GM19452 (cell line): Measurements from ENCODE around the gene KIAA1958.

ENCODE experiments used
- ATAC-seq: cut with Tn5 transposase; IDR thresholded peaks from one replicate; pipeline ENCODE4 v1.9.1; 2021; ENCODE audit not compliant: unreplicated experiment

The KIAA1958 gene

DNA sequence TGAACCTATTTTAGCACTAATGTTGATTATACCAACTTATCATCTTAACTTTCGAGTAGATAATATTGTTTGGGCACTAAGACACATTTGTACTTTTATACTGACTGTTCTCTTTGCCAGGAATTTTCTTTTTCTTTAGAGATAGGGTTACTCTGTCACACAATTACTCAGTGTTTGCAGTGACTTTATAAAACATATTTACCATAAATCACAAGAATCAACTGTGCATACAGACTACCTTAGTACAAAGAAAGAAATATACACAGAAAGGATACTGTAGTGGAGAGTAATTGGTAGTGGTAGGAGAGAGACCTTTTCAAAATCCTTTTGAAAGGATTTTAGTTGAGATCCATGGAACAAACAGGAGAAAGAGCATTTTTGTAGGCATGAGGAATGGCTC lies 40.3 kb downstream of the KIAA1958 start:
- ATAC-seq: no peak

DNA sequence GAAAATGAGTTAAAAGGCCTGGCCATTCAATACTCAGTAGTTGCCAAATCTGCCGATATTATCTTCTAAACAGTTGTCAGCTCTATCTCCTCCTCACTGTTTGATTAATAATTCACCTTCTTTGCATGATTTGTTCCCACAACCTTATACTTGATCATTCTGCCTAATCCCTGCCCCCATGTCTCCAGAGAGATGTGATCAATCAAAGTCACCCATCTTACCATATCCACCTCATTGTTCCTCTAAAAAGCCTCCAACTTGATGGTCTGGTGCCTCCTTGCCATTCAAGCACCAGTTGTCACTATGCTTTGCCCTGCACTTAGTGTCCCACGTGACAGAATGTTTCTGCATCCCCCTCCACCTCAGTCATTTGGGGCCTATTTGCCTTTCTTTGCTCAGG lies 41.3 kb downstream of the KIAA1958 start:
- no peak for ATAC-seq

DNA sequence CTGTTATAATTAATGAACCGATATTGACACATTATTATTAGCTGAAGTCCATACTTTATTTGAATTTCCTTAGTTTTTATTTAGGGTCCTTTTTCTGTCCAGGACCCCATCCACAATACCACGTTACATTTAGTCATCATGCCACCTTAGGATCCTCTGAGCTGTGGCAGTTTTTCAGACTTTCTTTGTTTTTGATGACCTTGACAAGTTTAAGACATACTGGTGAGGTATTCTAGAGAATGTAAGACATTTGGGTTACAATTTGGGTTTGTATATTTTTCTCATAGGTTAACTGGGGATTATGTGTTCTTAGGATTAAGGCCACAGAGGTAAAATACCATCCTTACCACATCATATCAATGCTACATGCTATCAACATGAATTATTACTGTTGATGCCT lies 42.7 kb downstream of the KIAA1958 start:
- no peak for ATAC-seq

DNA sequence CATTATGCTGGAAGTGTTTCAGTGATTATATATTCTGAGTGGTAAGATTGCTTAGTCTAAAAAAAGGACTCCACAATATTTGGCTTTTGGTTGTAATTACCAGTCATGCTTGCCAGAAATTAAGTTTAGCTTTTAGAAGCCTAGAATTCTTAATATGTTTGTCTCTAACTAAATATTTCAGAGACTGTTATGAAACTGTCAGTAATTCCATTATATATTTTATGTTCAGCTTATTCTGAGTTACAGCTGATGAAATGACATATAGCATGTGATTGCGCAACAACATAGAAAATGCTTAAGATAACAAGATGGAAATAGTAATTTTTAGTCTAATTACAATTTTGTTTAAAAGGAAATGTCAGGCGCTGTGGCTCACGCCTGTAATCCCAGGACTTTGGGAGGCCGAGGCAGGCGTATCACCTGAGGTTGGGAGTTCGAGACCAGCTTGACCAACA lies 44.2 kb downstream of the KIAA1958 start:
- ATAC-seq: no peak

DNA sequence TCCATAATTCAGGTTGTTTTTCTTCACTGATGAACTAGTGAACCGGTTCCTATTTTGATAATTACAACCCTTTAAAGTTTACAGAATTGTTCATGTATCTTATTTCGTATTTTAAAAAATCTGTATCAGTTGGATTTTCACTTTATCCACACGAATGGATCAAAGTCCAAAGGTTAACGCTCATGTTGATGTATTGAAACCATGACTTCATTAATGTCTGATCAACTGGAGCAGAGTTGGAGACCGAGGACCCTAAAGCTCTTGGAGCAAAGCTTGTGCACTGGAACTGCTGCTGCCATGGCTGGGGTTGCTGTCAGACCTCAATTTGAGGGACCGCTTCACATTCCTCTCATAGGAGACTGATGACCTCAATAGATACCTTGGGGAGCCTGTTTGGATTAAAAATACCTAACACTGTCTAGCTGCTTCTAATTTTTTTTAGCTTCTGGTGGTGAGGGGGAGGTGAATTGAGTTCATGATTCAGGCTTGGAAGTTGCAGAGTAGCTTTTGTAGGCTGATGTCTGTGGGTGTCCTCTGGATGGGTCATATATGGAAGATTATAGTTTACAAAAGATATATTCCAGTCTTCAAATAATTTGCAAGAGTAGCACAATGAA lies 45.1 kb downstream of the KIAA1958 start:
- no peak for ATAC-seq

DNA sequence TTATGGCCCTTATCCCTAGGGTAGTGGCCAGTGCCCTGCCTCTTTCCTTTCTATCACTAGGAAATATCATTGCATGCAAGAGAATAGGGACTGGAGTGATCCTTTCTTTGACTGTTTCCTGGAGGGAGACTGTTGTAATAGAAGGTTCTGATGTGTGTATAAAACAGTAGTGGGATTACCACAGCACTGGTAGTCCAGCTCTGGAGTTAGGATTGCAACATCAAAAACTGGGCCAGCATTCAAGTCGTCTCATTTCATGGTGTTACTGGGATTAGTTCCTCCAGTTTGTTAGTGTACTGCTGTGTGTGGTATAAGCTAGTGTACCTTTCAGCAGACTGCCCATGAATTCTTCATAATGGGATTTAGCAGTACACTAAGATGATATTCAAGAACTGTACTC lies 45.8 kb downstream of the KIAA1958 start:
- ATAC-seq: no peak

DNA sequence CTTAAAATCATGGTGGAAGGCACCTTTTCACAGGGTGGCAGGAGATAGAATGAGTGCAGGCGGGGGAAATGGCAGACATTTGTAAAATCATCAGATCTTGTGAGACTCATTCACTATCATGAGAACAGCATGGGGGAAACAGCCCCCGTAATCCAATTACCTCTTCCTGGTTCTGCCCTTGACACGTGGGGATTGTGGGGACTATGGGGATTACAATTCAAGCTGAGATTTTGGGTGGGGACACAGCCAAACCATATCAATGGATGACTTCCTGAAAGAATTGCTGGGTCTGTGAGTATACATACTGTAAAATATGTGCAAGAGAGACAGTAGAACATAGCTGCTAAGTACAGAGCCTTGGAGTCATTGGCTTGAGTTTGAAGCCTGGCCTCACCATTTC lies 47.0 kb downstream of the KIAA1958 start:
- ATAC-seq: no peak

DNA sequence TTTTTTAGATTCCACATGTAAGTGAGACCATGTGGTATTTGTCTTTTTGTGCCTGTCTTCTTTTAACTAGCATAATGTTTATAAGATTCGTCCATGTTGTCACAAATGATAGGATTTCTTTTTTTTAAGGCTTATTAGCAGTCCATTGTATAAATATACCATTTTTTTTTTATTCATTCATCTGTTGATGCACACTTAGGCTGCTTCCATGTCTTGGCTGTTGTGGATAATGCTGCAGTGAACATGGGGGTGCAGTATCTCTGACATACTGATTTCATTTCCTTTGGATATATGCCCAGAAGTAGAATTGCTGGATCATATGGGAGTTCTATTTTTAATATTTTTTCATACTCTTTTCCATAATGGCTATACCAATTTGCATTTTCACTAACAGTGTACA lies 48.7 kb downstream of the KIAA1958 start:
- ATAC-seq: no peak

DNA sequence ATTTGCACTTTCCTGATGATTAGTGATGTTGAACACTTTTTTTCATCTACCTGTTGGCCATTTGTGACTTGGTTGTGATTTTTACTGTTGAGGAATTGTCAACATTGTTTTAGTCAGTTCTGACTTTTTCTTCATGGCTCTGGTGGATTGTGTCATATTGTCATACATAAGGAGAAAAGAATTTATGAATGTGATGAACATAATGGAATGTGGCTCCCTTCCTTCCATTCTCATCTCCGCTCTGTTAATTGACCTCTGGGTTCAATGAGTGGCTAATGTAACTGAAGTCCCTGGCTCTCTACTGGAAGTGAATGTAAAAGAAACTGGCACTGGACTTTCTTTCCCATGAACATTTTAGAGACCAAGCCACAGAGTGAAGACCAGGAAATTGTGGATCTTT lies 49.2 kb downstream of the KIAA1958 start:
- ATAC-seq: no peak

DNA sequence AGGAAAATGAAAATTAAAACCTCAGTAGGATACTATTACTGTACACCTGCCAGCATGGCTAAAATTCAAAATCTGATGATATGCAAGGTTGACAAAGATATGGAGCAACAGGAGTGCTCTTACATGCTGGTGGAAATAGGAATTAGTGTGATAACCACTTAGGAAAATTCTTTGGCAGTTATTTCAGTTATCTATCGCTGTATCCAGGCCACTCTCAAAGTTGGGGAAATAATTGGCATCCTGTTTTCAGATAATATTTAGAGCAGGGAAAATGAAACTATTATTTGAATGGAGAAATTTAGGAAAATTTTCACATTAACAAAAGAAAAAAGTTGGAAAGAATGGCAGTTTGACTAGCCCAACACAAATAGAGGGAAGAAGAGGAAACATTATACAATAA lies 50.9 kb downstream of the KIAA1958 start:
- no peak for ATAC-seq

DNA sequence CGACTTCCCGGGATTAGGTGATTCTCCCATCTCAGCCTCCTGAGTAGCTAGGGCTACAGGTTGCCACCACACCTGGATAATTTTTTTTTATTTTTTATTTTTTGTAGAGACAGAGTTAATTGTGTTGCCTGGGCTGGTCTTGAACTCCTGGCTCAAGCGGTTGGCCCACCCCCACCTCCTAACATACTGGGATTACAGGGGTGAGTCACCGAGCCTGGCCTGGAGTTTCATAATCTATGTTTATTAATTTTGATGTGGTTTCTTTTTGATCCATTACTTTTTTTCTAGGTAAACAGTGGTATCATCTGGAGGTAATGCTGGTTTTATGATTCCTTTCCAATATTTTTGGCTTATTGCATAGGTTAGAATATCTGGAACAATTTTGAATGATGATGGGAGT lies 54.2 kb downstream of the KIAA1958 start:
- no peak for ATAC-seq

DNA sequence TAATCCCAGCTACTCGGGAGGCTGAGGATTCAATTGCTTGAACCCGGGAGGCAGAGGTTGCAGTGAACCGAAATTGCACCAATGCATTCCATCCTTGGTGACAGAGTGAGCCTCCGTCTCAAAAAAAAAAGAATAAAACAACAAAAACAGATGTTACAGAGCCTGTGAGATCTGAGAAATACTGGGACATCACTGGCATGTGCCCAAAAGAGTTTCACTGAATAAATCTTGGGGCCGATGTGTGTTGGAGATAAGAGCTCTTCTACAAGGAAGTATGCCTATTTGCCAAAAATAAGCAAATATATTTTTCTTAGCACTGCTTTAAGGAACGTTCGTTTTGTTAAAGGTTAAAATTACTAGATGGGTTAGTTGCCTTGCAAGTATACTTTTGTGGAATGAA lies 55.1 kb downstream of the KIAA1958 start:
- ATAC-seq: no peak

DNA sequence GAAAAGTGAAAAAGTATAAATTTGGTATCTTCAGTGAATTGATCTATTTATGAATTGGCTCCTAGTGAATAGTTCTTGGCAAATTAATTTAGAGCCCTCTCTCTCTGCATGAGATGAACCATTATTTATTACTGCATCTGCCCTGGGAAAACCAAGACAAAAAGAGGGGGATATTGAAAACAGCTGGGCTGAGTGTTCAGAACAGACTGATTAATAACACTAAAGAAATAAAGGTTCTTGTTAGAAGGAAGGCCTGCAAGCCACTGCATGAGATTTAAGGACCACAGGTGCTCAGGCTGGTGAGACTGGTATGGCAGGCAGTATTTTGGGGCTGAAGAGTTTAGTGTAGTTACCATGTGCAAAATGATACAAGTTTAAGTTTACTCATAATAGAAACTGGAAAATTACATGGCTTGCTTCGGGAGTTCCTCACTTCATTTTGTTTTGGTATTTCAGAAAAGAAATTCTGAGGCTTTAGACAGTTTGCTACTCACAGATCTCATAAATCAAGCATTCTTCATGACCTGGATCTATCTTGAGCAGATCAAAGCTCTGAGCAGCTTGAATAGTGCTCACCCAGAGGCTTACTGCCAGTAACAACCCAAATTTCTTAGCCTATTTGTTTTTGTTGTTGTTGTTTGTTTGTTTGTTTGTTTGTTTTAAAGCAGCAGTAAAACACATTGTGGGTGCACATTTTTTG lies 56.1 kb downstream of the KIAA1958 start:
- ATAC-seq: no peak

DNA sequence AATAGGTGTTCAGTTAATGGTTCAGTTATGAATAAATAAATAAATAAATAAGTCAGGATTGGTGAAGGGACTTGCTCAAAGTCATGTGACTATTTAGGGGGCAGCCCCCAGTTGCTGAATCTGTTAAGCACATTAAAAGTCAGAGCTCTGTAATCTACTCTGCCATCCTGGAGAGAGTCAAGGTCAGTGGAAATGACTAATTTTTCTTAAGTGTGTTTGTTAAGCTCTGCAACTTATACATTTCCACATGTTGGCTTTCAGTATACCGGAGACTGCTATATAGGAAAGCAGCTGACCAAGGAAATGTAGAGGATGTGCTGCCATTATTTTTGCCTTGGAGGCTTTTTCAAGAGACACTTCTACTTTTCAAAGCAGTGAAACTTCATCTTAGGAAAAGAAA lies 57.9 kb downstream of the KIAA1958 start:
- no peak for ATAC-seq

DNA sequence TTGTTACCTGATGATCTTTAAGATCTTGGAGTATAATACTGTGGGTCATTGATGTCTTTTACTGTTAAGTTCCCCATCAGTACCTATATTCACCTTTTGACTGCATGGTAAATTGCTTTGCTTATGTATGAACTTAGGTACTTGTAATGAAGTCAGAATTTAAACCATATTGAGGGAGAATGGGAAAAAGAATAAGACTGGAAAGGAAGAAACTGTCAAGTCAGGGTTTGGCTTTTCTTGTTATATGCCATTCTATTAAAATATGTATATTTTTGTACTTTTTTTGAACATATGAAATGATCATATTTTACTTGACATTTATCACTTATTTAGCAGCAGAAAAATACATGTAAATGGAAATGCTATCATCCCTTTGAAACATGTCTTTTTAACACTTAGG lies 58.6 kb downstream of the KIAA1958 start:
- ATAC-seq: no peak

DNA sequence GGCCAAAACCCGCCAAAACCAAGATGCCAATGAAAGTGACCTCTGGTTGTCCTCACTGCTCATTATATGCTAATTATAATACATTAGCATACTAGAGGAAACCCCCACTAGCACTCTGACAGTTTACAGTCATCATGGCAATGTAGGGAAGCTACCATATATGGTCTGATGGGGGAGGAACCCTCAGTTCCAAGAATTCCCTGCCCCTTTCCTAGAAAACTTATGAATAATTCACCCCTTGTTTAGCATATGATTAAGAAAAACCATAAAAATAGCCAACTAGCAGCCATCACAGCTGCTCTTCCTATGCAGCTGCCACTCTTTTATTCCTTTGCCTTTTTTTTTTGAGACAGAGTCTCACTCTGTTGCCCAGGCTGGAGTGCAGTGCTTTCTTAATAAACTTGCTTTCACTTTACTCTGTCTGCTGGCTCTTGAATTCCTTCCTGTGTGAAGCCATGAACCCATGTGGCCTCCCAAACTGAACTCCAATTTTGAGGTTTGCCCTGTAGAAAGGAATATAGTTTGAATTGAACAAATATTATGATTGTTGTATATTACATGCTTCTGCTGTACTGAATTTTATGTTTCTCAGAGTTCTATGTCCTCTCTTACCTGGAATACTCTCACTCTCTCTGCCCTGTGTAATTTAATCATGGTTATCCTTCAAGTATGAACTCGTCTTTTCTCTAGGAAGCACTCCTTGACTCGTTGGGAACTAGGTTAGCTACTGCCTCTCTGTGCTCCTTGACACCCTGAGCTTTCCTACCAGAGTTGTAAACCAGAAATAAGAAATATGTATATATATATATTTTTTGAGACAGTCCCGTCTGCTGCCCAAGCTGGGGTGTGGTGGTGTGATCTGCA lies 59.8 kb downstream of the KIAA1958 start:
- ATAC-seq: no peak

DNA sequence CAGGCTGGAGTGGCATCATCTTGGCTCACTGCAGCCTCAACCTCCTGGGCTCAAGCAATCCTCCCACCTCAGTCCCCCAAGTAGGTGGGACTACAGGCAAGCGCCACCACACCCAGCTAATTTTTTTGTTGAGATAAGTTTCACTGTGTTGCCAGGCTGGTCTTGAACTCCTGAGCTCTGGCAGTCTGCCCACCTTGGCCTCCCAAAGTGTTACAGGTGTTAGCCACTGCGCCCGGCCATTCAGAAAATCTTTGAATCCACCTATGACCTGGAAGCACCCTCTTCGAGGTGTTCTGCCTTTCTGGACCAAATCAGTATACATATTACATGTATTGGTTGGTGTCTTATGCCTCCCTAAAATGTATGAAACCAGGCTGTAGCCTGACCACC lies 61.4 kb downstream of the KIAA1958 start:
- ATAC-seq: no peak

DNA sequence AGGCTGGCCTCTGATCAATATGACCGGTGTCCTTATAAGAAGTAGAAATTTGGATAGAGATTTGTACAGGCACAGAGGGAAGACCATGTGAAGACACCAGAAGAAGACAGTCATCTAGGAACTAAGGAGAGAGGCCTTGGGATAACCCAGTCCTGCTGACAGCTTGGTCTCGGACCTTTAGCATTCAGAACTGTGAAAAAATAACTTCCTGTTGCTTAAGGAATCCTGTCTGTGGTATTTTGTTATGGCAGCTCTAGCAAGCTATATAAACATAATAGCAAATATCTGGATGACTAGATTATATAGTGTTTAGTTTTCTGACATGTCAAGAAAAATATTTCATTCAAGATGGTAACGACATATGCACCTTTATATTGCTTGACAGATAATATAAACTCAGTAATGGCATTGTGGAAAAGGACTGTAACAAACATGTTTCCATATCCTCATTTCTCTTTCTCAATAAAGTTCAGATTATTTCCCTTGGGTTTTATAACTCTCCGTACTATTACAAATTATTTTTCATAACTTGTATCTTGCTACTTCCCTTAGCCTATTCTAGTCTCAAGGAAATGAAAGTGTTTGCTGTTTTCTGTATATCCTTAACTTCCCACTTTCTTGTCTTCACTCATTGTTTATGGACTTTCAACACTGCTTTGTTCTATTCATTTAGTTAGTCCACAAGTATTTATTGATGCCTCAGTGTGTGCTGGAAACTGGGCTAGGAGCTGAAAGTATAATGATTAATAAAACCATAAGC lies 62.4 kb downstream of the KIAA1958 start:
- ATAC-seq: no peak

DNA sequence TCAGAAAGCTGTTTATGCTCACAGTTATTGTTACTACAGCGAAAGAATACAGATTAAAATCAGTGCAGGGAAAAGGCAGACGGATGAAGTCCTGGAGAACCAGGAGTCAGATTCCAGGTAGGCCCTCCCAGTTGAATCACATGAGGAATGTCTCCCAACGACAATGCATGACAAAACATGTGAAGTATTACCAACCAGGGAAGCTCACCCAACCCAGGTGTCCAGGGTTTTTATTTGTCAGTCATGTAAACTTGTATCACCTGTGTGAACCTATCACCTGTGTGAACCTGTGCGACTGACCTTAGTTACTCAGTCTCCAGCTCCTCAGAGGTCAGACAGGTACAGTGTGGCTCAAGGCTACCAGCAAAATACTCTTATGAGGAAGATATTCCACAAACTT lies 63.9 kb downstream of the KIAA1958 start:
- no peak for ATAC-seq

DNA sequence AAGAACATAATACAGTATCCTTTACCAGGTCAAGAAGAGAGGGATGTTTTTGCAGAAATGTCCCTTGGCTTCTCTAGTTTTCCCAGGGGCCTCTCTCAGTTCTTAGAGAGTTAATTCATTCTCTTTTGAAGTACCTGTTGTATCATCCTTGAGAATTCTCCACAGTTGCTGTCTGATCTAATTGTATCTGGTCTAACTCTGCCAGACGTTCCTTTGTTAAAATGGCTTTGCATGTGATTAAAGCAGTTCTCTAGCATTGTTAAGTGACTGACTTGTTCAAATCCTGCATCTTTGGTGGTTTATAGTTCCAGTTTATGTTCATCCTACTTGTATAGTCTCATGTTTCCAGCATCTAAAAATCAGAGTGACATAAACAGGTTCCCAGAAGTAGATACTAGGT lies 65.0 kb downstream of the KIAA1958 start:
- ATAC-seq: no peak
